Ovary (tissue), 3 donors: ENCODE results near the gene JAG2.

Experiments
- EP300 ChIP-seq: sonication (generic); formaldehyde crosslinking; IDR thresholded peaks from one replicate; pipeline ENCODE4 v1.6.1; 2017; ENCODE audit warnings: antibody characterized with exemption
- TF ChIP-seq, protein P1 (sequence below), 3 donors: fragments of 450-650 bp in 2 of 3; fragments of 200-600 bp in 1 of 3; IDR thresholded peaks; one replicate each; pipeline versions ENCODE4 v1.5.1 to v1.8.0; 2016 to 2022; ENCODE audit warnings: antibody characterized with exemption in 3 of 3, mild to moderate bottlenecking in 1 of 3
- donor health status: DM: no; HTN: no; CAD: no.

DNA sequence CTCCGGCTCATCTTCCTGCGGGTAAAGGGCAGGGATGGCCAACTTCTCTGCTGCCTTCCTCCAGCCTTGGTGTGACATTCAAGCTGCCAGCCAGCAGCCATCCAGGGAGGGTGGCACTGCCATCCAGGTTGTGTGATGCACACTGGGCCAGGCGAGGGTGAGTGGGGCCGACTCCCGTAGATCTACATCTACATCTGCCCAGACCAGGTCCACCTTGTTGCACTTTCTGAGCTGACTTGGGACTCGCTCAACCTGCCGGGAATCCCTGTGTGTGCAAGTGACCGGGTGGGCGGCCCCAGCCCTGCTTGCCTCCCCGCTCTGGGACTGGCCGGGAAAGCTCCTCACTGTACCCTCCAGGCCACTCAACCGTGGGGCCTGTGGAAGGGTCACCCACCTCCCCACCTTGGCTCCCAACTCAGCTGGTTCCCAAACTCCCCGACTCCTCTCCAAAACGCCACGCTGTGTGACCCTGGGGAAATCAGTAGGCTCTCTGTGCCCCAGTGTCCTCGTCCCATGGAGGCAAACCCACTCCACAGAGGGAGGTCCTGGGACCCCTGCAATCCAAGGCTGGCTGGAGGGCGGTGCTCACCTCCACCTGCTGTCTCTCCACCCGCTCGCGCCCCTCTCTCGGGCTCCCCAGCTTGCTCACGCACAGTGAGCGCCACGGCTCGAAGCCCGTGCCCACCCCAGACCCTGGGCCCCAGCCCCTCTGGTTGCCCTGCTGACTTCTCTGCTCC is 14.7 kb downstream of the JAG2 start:
- TF ChIP-seq, protein P1, sequence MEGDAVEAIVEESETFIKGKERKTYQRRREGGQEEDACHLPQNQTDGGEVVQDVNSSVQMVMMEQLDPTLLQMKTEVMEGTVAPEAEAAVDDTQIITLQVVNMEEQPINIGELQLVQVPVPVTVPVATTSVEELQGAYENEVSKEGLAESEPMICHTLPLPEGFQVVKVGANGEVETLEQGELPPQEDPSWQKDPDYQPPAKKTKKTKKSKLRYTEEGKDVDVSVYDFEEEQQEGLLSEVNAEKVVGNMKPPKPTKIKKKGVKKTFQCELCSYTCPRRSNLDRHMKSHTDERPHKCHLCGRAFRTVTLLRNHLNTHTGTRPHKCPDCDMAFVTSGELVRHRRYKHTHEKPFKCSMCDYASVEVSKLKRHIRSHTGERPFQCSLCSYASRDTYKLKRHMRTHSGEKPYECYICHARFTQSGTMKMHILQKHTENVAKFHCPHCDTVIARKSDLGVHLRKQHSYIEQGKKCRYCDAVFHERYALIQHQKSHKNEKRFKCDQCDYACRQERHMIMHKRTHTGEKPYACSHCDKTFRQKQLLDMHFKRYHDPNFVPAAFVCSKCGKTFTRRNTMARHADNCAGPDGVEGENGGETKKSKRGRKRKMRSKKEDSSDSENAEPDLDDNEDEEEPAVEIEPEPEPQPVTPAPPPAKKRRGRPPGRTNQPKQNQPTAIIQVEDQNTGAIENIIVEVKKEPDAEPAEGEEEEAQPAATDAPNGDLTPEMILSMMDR (IDR thresholded peaks at IDR 0.05): no peak
- no peak for TF ChIP-seq EP300
